22Rv1 (cell line): ENCODE results near the gene RYR2.

Source experiments
- H3K27ac ChIP-seq: fragments of 450-650 bp; 2 replicates; pipeline ENCODE4 v1.5.1; 2017
- ZFX ChIP-seq: fragments of 450-650 bp; IDR thresholded peaks from 2 replicates; pipeline ENCODE4 v1.6.1; 2017; ENCODE audit warnings: antibody characterized with exemption, borderline replicate concordance
- TF ChIP-seq, protein P1 (sequence below): fragments of 450-650 bp; IDR thresholded peaks from 2 replicates; pipeline ENCODE4 v1.5.1; 2017; ENCODE audit warnings: mild to moderate bottlenecking

Gene RYR2

DNA sequence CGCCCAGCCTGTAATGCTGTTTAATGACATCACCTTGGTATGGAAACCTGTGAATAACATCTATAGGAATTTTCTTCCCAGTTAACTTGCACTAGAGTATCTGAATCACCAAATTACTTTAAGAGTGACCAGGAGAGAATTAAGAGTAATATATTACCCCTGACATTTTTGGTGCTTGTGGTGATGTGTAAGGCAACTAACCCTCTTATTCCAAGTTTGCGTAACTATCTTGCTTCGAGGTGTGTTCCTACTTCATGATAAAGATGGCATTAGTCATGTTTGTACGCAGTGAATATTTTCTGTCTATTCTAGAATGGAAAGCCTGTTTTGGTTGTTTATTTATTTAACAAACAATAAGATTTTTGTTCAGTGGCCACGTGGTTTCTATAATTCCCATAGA is 717.4 kb downstream of the RYR2 start:
- H3K27ac ChIP-seq = no peak overlapping the region
- TF ChIP-seq, protein P1, sequence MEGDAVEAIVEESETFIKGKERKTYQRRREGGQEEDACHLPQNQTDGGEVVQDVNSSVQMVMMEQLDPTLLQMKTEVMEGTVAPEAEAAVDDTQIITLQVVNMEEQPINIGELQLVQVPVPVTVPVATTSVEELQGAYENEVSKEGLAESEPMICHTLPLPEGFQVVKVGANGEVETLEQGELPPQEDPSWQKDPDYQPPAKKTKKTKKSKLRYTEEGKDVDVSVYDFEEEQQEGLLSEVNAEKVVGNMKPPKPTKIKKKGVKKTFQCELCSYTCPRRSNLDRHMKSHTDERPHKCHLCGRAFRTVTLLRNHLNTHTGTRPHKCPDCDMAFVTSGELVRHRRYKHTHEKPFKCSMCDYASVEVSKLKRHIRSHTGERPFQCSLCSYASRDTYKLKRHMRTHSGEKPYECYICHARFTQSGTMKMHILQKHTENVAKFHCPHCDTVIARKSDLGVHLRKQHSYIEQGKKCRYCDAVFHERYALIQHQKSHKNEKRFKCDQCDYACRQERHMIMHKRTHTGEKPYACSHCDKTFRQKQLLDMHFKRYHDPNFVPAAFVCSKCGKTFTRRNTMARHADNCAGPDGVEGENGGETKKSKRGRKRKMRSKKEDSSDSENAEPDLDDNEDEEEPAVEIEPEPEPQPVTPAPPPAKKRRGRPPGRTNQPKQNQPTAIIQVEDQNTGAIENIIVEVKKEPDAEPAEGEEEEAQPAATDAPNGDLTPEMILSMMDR = no peak
- TF ChIP-seq ZFX = no peak

DNA sequence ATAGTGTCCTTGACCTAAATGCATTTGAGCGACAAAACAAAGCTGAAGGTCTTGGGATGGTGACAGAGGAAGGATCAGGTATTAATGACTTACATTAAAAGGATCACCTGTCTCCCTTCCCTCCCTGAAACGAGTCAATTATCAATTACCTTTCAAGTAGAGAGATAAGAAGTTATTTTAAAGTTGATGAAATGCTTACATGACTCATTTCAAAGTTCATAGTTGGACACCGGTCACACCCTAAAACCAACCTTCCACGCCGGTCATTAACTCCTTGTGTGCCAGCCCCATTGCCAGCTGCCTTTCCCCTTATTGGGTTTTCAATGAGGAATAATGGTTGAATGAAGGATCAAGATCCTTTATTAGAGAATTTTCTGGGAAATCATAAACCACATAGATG is 719.0 kb downstream of the RYR2 start:
- no peak for TF ChIP-seq ZFX
- TF ChIP-seq, protein P1 = no peak

DNA sequence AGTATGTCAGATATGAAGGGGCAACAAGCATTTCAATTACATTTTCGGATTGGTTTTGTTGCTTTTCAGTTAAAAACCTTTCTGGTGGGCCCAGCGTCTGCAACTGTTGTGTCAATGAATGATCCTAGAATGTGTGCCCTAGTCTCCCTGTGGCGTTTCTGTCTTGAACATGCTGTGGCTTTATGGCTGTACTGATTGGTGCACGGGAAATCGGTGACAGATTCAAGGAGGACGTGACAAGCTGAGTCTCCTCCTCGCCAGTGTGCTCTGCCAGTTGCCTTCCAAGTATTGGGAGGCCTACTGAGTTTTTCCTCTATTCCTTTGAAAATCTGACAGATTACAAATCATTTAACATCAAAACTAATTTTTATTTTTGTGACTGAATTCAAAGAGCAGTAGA is 721.2 kb downstream of the RYR2 start:
- TF ChIP-seq ZFX = no peak
- TF ChIP-seq, protein P1 = no peak
- H3K27ac ChIP-seq = no peak overlapping the region

More for the DNA sequence above, 719.0 kb downstream of the RYR2 start:
- H3K27ac ChIP-seq = no peak overlapping the region

DNA sequence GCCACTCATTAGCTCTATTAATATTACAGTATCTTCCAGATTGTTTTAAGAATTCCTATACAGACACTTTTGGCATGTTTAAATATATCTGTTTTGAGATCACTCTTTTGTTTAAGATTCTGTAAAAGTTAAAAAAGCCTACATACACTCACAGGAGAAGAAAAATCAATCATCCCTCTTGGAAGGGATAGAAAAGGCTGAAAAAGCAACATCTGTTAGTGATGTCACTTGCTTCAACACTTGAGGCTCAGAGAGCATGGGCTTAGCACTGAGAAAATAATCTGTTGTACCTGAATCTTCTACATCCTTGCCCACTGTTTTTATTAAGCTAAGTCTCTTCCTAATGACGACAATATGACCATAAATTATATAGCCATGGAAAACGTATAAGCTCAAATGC is 721.8 kb downstream of the RYR2 start:
- no peak overlapping the region for H3K27ac ChIP-seq
- TF ChIP-seq, protein P1 = no peak
- TF ChIP-seq ZFX = no peak

DNA sequence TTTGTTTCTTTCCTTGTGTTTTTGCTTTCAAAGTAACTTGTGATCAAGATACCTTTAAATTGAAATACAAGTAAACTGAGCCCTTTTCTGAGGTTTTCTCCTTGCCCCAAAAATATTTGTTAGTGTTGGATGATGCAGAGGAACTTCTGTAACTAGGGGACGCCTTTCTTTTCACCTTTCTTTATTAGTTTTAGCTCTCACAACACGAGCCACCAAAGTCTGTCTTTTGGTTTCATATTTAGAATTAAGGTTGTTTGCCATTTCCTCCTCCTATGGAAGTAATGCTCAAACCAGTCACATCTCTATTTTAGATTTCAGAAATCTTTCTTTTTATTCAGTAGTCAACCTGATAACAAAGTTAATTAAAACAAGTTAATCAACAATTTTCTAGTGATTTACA is 727.9 kb downstream of the RYR2 start:
- H3K27ac ChIP-seq = no peak overlapping the region
- TF ChIP-seq ZFX = no peak
- TF ChIP-seq, protein P1 = no peak

DNA sequence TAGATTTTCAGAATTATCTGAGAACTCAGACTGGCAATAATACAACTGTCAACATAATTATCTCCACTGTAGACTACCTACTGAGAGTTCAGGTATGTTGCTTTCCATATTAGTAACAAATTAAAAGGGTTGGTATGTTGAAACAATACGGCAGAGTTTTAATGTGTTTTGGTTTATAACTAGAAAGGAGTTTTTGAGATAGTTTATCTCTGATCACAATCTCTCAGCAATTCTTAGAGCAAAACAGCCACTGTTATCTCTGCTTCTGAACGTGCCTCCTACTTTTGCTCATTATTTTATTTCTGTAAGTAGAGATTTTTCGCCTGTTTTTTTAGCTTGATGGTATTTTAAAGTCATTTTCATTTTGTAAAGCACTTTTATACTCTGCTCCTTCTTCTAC is 730.0 kb downstream of the RYR2 start:
- TF ChIP-seq ZFX = no peak
- TF ChIP-seq, protein P1 = no peak
- no peak overlapping the region for H3K27ac ChIP-seq

DNA sequence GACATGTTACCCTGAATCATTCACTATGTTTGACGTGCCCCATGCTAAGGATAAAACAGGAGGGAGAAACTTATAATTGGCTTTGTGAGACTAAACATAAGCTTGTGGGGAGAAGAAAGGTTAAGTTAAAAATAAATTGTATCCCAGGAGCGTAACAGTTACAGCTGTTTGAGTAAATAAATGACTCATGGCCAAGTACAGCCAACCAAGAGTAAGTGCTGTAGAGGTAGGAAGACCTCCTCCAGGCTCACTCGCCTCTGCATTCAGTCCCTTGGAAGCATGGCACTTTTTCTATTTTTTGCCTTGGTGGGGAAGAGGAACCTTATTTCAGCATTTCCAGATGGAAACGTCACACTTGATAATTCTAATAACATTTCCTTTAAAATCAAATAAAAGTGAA is 732.3 kb downstream of the RYR2 start:
- TF ChIP-seq ZFX = no peak
- TF ChIP-seq, protein P1 = no peak
- no peak overlapping the region for H3K27ac ChIP-seq
